GM12891 (cell line): ENCODE results near the gene TMTC2.

Experiments used
- DNase-seq: peaks from one replicate; pipeline ENCODE4 v3.0.0; 2011; ENCODE audit warnings: low spot score; ENCODE audit not compliant: insufficient read length
- FAIRE-seq: peaks from 2 replicates; lab custom pipeline; 2011; peaks lifted over from hg19 to GRCh38; lab: Jason Lieb, UNC
- PAX5 ChIP-seq: IDR thresholded peaks from 2 replicates; pipeline ENCODE4 v1.6.1; 2011; ENCODE audit warnings: low read length, moderate library complexity, mild to moderate bottlenecking; ENCODE audit not compliant: insufficient read depth, severe bottlenecking
- POLR2A ChIP-seq: IDR thresholded peaks from 2 replicates; pipeline ENCODE4 v1.6.1; 2011; ENCODE audit warnings: low read depth, low read length, control low read depth
- POLR2AphosphoS5 ChIP-seq: IDR thresholded peaks from 2 replicates; pipeline ENCODE4 v1.6.1; 2011; ENCODE audit warnings: low read depth, low read length, control low read depth
- POU2F2 ChIP-seq: IDR thresholded peaks from 2 replicates; pipeline ENCODE4 v1.6.1; 2011; ENCODE audit warnings: low read depth, mild to moderate bottlenecking, control low read depth, low read length, moderate library complexity
- SPI1 ChIP-seq: IDR thresholded peaks from 2 replicates; pipeline ENCODE4 v1.6.1; 2011; ENCODE audit warnings: low read depth, low read length, control low read depth
- TAF1 ChIP-seq: IDR thresholded peaks from 2 replicates; pipeline ENCODE4 v1.6.1; 2011; ENCODE audit warnings: low read depth, low read length, control low read depth

Gene TMTC2

GRCh38 chr12:83147341-83147740 is 460.6 kb downstream of the TMTC2 start:
- DNase-seq (no peak), FAIRE-seq (no peak)
- no peak for TF ChIP-seq TAF1

- FAIRE-seq (no peak), DNase-seq (no peak)
- TF ChIP-seq POLR2AphosphoS5 = no peak
- TF ChIP-seq POU2F2 = no peak
- no peak for TF ChIP-seq SPI1
- no peak for TF ChIP-seq TAF1
- TF ChIP-seq POLR2A = no peak
- TF ChIP-seq PAX5 = no peak
Observed at GRCh38 chr12:83149987-83150386, 463.3 kb downstream of the TMTC2 start.

- TF ChIP-seq TAF1 (no peak), SPI1 (no peak), POLR2A (no peak), POU2F2 (no peak), POLR2AphosphoS5 (no peak), PAX5 (no peak)
- FAIRE-seq (no peak), DNase-seq (no peak)
Observed at GRCh38 chr12:83150465-83151189, 463.9 kb downstream of the TMTC2 start.

- FAIRE-seq (no peak), DNase-seq (no peak)
- TF ChIP-seq POLR2AphosphoS5 (no peak), SPI1 (no peak), POU2F2 (no peak), POLR2A (no peak), PAX5 (no peak), TAF1 (no peak)
Observed at GRCh38 chr12:83153177-83153576, 466.5 kb downstream of the TMTC2 start.

GRCh38 chr12:83156815-83157214 is 470.1 kb downstream of the TMTC2 start:
- no peak for TF ChIP-seq POU2F2
- no peak for TF ChIP-seq POLR2AphosphoS5
- TF ChIP-seq SPI1 = no peak
- TF ChIP-seq POLR2A = no peak
- no peak for TF ChIP-seq TAF1
- no peak for TF ChIP-seq PAX5
- FAIRE-seq (no peak), DNase-seq (no peak)

- DNase-seq (no peak), FAIRE-seq (no peak)
- no peak for TF ChIP-seq POU2F2
- no peak for TF ChIP-seq TAF1
Observed at GRCh38 chr12:83157604-83158003, 470.9 kb downstream of the TMTC2 start.

- no peak for FAIRE-seq
- DNase-seq = no peak
- TF ChIP-seq POLR2AphosphoS5 = no peak
- TF ChIP-seq SPI1 = no peak
- TF ChIP-seq POLR2A = no peak
- no peak for TF ChIP-seq POU2F2
Observed at GRCh38 chr12:83158613-83159207, 472.0 kb downstream of the TMTC2 start.

GRCh38 chr12:83161456-83161855 is 474.8 kb downstream of the TMTC2 start:
- no peak for FAIRE-seq
- no peak for TF ChIP-seq POLR2AphosphoS5
- TF ChIP-seq TAF1 = no peak
- no peak for TF ChIP-seq SPI1
- no peak for TF ChIP-seq POU2F2
- TF ChIP-seq PAX5 = no peak
- TF ChIP-seq POLR2A = no peak

GRCh38 chr12:83168751-83169150 is 482.0 kb downstream of the TMTC2 start:
- FAIRE-seq (no peak), DNase-seq (no peak)
- TF ChIP-seq TAF1 = no peak
- TF ChIP-seq SPI1 = no peak
- TF ChIP-seq POLR2A = no peak
- TF ChIP-seq PAX5 = no peak
- TF ChIP-seq POU2F2 = no peak

More at GRCh38 chr12:83161456-83161855, 474.8 kb downstream of the TMTC2 start:
- no peak for DNase-seq

GRCh38 chr12:83172441-83172840 is 485.7 kb downstream of the TMTC2 start:
- TF ChIP-seq SPI1 = no peak
- TF ChIP-seq POLR2A = no peak
- TF ChIP-seq POU2F2 = no peak
- TF ChIP-seq POLR2AphosphoS5 = no peak
- TF ChIP-seq PAX5 = no peak
- no peak for TF ChIP-seq TAF1
- no peak for FAIRE-seq
- DNase-seq = no peak
